A549 (cell line): ENCODE data around the gene KDM4E. TPM values are rescaled to one million over a fixed set of nuclear protein-coding genes. Genes with fewer than 3 reads are reported as not detected.
A peak's percentile ranks its signal among the peaks of the same experiment; 100 is the strongest.

Source experiments
- ATAC-seq, 2 experiments: fragments of 200-7000 bp in 1 of 2; fragments of >200 bp in 1 of 2; cut with Nextera tagmentation in 1 of 2; cut with Tn5 transposase in 1 of 2; 3 replicates each; pipeline versions ENCODE4 v1.8.0 to v1.9.1; 2018 to 2020; ENCODE audit warnings: mild to moderate bottlenecking in 1 of 2, moderate library complexity in 1 of 2
- CTCF ChIA-PET: fragments of 300-600 bp; sonication (Branson Sonifier 250); formaldehyde crosslinking; extraction: SDS; loops from one replicate; lab custom pipeline; 2021; ENCODE audit warnings: antibody characterized with exemption, inconsistent platforms; lab: Yijun Ruan, JAX
- POLR2A ChIA-PET: fragments of 350-600 bp; formaldehyde crosslinking; extraction: SDS; loops from one replicate; lab custom pipeline; 2021; ENCODE audit warnings: antibody characterized with exemption, inconsistent platforms; lab: Yijun Ruan, JAX
- DNase-seq, 2 experiments: peaks; one replicate each; pipeline versions ENCODE4 v3.0.0 to v3.0.0-alpha.2; 2011 to 2016; ENCODE audit warnings: low read depth in 1 of 2, low spot score in 1 of 2
- FAIRE-seq: peaks from 2 replicates; lab custom pipeline; 2011; peaks lifted over from hg19 to GRCh38; lab: Jason Lieb, UNC
- H3K27ac ChIP-seq, 2 experiments: fragments of >200 bp; sonication (Bioruptor Twin); formaldehyde crosslinking; 3 replicates each; pipeline ENCODE4 v1.5.1; 2016 to 2017
- H3K4me1 ChIP-seq: fragments of >200 bp; sonication (Bioruptor Twin); formaldehyde crosslinking; 3 replicates; pipeline ENCODE4 v1.6.1; 2016
- H3K4me2 ChIP-seq: fragments of >200 bp; sonication (Bioruptor Twin); formaldehyde crosslinking; 3 replicates; pipeline ENCODE4 v1.6.1; 2016
- H3K4me3 ChIP-seq: fragments of >200 bp; sonication (Bioruptor Twin); formaldehyde crosslinking; 3 replicates; pipeline ENCODE4 v1.5.1; 2016
- H3K9me3 ChIP-seq: fragments of >200 bp; sonication (Bioruptor Twin); formaldehyde crosslinking; 3 replicates; pipeline ENCODE4 v1.6.1; 2016
- BHLHE40 ChIP-seq: IDR thresholded peaks from 2 replicates; pipeline ENCODE4 v1.6.1; 2012; ENCODE audit warnings: low read depth, low read length, inconsistent platforms
- CBX8 ChIP-seq: fragments of 200-600 bp; sonication (generic); IDR thresholded peaks from 2 replicates; pipeline ENCODE4 v1.6.1; 2016
- CHD2 ChIP-seq: fragments of 150-350 bp; IDR thresholded peaks from 2 replicates; pipeline ENCODE4 v1.6.1; 2014; ENCODE audit warnings: low read length; ENCODE audit not compliant: partially characterized antibody
- EHF ChIP-seq: fragments of 250-450 bp; sonication (Bioruptor Pico); IDR thresholded peaks from 2 replicates; pipeline ENCODE4 v1.5.0; 2020; ENCODE audit warnings: mild to moderate bottlenecking
- EHMT2 ChIP-seq: fragments of 200-600 bp; sonication (generic); IDR thresholded peaks from 2 replicates; pipeline ENCODE4 v1.6.1; 2016; ENCODE audit warnings: antibody characterized with exemption, low read depth, mild to moderate bottlenecking, moderate library complexity
- EP300 ChIP-seq, 2 experiments: fragments of >200 bp; sonication (Bioruptor Twin); formaldehyde crosslinking; IDR thresholded peaks; 2 replicates in 1 of 2; 3 replicates in 1 of 2; pipeline ENCODE4 v1.6.1; 2016 to 2017
- FOSL2 ChIP-seq, 2 experiments: fragments of 450-650 bp in 1 of 2; fragments of >200 bp in 1 of 2; sonication (Bioruptor Twin) in 1 of 2; formaldehyde crosslinking; IDR thresholded peaks; 2 replicates each; pipeline versions ENCODE4 v1.5.0 to v1.6.1; 2016 to 2020; ENCODE audit warnings: mild to moderate bottlenecking in 1 of 2, moderate library complexity in 1 of 2
- HOXA7 ChIP-seq: fragments of 250-450 bp; sonication (Bioruptor Pico); IDR thresholded peaks from 2 replicates; pipeline ENCODE4 v1.5.0; 2020; ENCODE audit warnings: mild to moderate bottlenecking, moderate library complexity
- HOXB5 ChIP-seq: fragments of 250-450 bp; sonication (Bioruptor Pico); IDR thresholded peaks from 2 replicates; pipeline ENCODE4 v1.5.0; 2020; ENCODE audit warnings: mild to moderate bottlenecking, moderate library complexity
- JUN ChIP-seq, 2 experiments: fragments of >200 bp; sonication (Bioruptor Twin); formaldehyde crosslinking; IDR thresholded peaks; 2 replicates in 1 of 2; 3 replicates in 1 of 2; pipeline ENCODE4 v1.6.1; 2016 to 2017
- KDM5A ChIP-seq: fragments of 200-600 bp; sonication (generic); IDR thresholded peaks from 2 replicates; pipeline ENCODE4 v1.6.1; 2016; ENCODE audit warnings: antibody characterized with exemption, mild to moderate bottlenecking
- MAFK ChIP-seq: fragments of 450-650 bp; IDR thresholded peaks from 2 replicates; pipeline ENCODE4 v1.6.1; 2014; ENCODE audit not compliant: partially characterized antibody
- NFE2L2 ChIP-seq: fragments of 150-350 bp; conservative IDR thresholded peaks from 2 replicates; pipeline ENCODE4 v1.6.1; 2014; ENCODE audit warnings: low read length
- NPAS2 ChIP-seq: fragments of 250-450 bp; sonication (Bioruptor Pico); IDR thresholded peaks from 2 replicates; pipeline ENCODE4 v1.8.0; 2022; ENCODE audit warnings: mild to moderate bottlenecking, moderate library complexity, borderline replicate concordance
- NR3C1 ChIP-seq: fragments of >200 bp; sonication (Bioruptor Twin); formaldehyde crosslinking; IDR thresholded peaks from 3 replicates; pipeline ENCODE4 v1.6.1; 2017
- PHF8 ChIP-seq: fragments of 200-600 bp; sonication (generic); IDR thresholded peaks from 2 replicates; pipeline ENCODE4 v1.6.1; 2016; ENCODE audit warnings: low read depth, mild to moderate bottlenecking, antibody characterized with exemption, moderate library complexity, borderline replicate concordance
- POLR2A ChIP-seq: IDR thresholded peaks from 2 replicates; pipeline ENCODE4 v1.6.1; 2012; ENCODE audit warnings: mild to moderate bottlenecking, low read length
- POLR2AphosphoS2 ChIP-seq: conservative IDR thresholded peaks from 2 replicates; pipeline ENCODE4 v1.6.1; 2012; ENCODE audit warnings: low read length, improper control_type of control experiment, inconsistent platforms
- RCOR1 ChIP-seq: fragments of 150-350 bp; IDR thresholded peaks from 2 replicates; pipeline ENCODE4 v1.6.1; 2014; ENCODE audit warnings: antibody characterized with exemption, low read length, low read depth
- SMC3 ChIP-seq: fragments of >200 bp; sonication (Bioruptor Twin); formaldehyde crosslinking; IDR thresholded peaks from 3 replicates; pipeline ENCODE4 v1.6.1; 2018; ENCODE audit warnings: inconsistent platforms
- SREBF2 ChIP-seq: fragments of 450-650 bp; IDR thresholded peaks from 2 replicates; pipeline ENCODE4 v1.6.1; 2014; ENCODE audit warnings: mild to moderate bottlenecking, moderate library complexity
- ZFP36 ChIP-seq: fragments of 450-650 bp; IDR thresholded peaks from 2 replicates; pipeline ENCODE4 v1.6.1; 2014; ENCODE audit warnings: borderline replicate concordance; ENCODE audit not compliant: partially characterized antibody
- ZSCAN20 ChIP-seq: fragments of 250-450 bp; sonication (Bioruptor Pico); IDR thresholded peaks from 2 replicates; pipeline ENCODE4 v1.8.0; 2022; ENCODE audit warnings: mild to moderate bottlenecking, moderate library complexity
- WGBS: methylation state at CpG from one replicate; pipeline ENCODE4 v1.1.6; 2017; ENCODE audit errors: missing lambda C conversion rate; 5-methylcytosine and 5-hydroxymethylcytosine counted together
- polyA plus RNA-seq, 4 experiments: library from polyadenylated mRNA; depleted of rRNA in 3 of 4; stranded (reverse); fragments of >200 nt; fragmentation: RNase III in 1 of 4; extraction: RNeasy Plus Mini Kit Qiagen cat#74134 plus additional on column Dnase treatment in 1 of 4; gene quantifications; 2 replicates in 3 of 4; 3 replicates in 1 of 4; pipeline ENCODE4 v1.2.3, GENCODE V29; 2011 to 2017
- TF ChIP-seq, protein P1 (sequence below): fragments of >200 bp; sonication (Bioruptor Twin); formaldehyde crosslinking; IDR thresholded peaks from 2 replicates; pipeline ENCODE4 v1.6.1; 2016
- TF ChIP-seq, protein P2 (sequence below): IDR thresholded peaks from 2 replicates; pipeline ENCODE4 v1.6.1; 2012; ENCODE audit warnings: low read depth, borderline replicate concordance
- TF ChIP-seq, protein P3 (sequence below): IDR thresholded peaks from 2 replicates; pipeline ENCODE4 v1.6.1; 2012
- TF ChIP-seq, protein P4 (sequence below): fragments of >200 bp; sonication (Bioruptor Twin); formaldehyde crosslinking; IDR thresholded peaks from 3 replicates; pipeline ENCODE4 v1.6.1; 2016
- TF ChIP-seq, protein P5 (sequence below): fragments of 250-450 bp; sonication (Bioruptor Pico); IDR thresholded peaks from 2 replicates; pipeline ENCODE4 v1.5.0; 2021; ENCODE audit warnings: mild to moderate bottlenecking, moderate library complexity, borderline replicate concordance

KDM4E gene
- polyA plus RNA-seq, 2 of the 4 experiments (the other 2 are of a cell fraction), result not detected

DNA sequence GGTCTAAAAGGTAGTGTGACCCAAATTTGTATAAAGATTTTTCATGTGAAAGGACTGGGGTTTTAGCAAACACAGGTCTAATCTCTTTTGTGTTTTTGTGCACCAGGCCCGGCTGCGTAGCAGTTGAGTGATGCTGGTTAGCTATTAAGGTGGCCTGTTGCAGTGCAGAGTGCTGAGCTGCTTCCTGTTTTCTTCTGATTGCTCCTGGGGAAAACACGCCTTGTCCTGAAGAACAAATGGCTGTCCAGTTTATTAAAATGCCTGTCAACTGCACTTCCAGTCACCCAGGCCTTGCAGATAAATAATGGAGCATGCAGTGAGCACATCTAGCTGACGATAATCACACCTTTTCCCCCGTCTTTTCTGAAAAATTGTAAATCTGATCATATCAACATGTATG is 43.5 kb downstream of the KDM4E start:
- ChIA-PET POLR2A (interaction anchor here (0.6 to 3.0 kb wide), 5 partner anchors 12 to 1397 kb away, joined by 3 to 29 read pairs (median 7); partner anchors contain the start of genes CWC15, ENDOD1 and KDM4D), CTCF (interaction anchor here (1.1 to 2.9 kb wide), 7 partner anchors 10 to 700 kb away, joined by 3 to 17 read pairs (median 4); no protein-coding TSS in a partner anchor)
- TF ChIP-seq MAFK, result no peak
- TF ChIP-seq FOSL2 (IDR thresholded peaks at IDR 0.05), result no peak
- no peak for TF ChIP-seq FOSL2 (CRISPR knock-in tag; IDR thresholded peaks at IDR 0.05)
- TF ChIP-seq SMC3, result no peak
- TF ChIP-seq, protein P1, sequence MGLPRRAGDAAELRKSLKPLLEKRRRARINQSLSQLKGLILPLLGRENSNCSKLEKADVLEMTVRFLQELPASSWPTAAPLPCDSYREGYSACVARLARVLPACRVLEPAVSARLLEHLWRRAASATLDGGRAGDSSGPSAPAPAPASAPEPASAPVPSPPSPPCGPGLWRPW, result no peak
- 0 out of 5 replicates have a peak, but pooled peaks of 1 of the 2 experiments have one; percentile 17 for TF ChIP-seq JUN (IDR thresholded peaks at IDR 0.05)
- no peak for TF ChIP-seq POLR2AphosphoS2
- TF ChIP-seq, protein P2, sequence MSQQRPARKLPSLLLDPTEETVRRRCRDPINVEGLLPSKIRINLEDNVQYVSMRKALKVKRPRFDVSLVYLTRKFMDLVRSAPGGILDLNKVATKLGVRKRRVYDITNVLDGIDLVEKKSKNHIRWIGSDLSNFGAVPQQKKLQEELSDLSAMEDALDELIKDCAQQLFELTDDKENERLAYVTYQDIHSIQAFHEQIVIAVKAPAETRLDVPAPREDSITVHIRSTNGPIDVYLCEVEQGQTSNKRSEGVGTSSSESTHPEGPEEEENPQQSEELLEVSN, result peak; percentile 75; the same call in 1 of the 2 replicates
- TF ChIP-seq POLR2A, result peak; percentile 29; the same call in 1 of the 2 replicates
- no peak for TF ChIP-seq EHMT2
- TF ChIP-seq, protein P3, sequence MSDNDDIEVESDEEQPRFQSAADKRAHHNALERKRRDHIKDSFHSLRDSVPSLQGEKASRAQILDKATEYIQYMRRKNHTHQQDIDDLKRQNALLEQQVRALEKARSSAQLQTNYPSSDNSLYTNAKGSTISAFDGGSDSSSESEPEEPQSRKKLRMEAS, result peak; percentile 72
- 0 out of 2 replicates have a peak, but pooled peaks have one; percentile 33 for TF ChIP-seq PHF8
- TF ChIP-seq, protein P4, sequence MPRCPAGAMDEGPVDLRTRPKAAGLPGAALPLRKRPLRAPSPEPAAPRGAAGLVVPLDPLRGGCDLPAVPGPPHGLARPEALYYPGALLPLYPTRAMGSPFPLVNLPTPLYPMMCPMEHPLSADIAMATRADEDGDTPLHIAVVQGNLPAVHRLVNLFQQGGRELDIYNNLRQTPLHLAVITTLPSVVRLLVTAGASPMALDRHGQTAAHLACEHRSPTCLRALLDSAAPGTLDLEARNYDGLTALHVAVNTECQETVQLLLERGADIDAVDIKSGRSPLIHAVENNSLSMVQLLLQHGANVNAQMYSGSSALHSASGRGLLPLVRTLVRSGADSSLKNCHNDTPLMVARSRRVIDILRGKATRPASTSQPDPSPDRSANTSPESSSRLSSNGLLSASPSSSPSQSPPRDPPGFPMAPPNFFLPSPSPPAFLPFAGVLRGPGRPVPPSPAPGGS, result peak; percentile 21; the same call in 1 of the 3 replicates
- peak overlapping the region; percentile 89 for H3K4me2 ChIP-seq
- WGBS, result 0% methylated on average over 5 of the region's 5 CpGs
- FAIRE-seq (no peak), ATAC-seq (peak; percentile 79 to 87), DNase-seq (peak; percentile 53 to 93)
- no peaks in the 10 kb centered on the region for H3K9me3 ChIP-seq
- H3K27ac ChIP-seq, result peak overlapping the region; percentile 83 to 98
- H3K4me1 ChIP-seq, result peaks cover 9% of the 10 kb centered on the region; the same call in 2 of the 3 replicates
- peak overlapping the region; percentile 69 for H3K4me3 ChIP-seq

DNA sequence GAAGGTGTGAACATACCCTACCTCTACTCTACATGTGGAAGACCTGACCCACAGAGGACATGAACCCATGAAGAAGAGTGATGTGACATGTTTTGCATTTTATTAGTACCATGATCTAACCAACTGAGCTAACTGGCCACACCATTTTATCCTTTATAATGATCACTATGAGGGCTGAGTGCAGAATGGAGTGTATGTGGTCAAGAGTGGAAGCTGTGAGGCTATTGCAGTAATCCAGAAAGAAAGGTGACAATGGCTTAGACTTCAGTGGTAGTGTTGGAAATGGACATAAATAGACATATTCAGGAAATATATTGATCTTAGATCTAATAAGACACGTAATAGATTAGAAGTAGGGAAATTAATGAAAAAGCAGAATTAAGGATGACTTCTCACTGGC is 45.4 kb downstream of the KDM4E start:
- Histone ChIP-seq H3K4me2 (no peak overlapping the region), H3K4me1 (peaks cover 9% of the 10 kb centered on the region; the same call in 2 of the 3 replicates), H3K9me3 (no peaks in the 10 kb centered on the region), H3K4me3 (no peak overlapping the region), H3K27ac (no peak overlapping the region)
- 94% methylated on average over 1 of the region's 1 CpG for WGBS
- TF ChIP-seq KDM5A, result no peak
- no peak for TF ChIP-seq PHF8
- no peak for TF ChIP-seq HOXB5
- TF ChIP-seq BHLHE40, result no peak
- TF ChIP-seq ZSCAN20 (CRISPR knock-in tag), result no peak
- no peak for TF ChIP-seq EP300 (IDR thresholded peaks at IDR 0.05)
- no peak for ATAC-seq
- ChIA-PET CTCF (interaction anchor here (0.5 to 2.3 kb wide), 11 partner anchors 8 to 740 kb away, joined by 3 to 8 read pairs (median 4); no protein-coding TSS in a partner anchor), POLR2A (no interaction called here)
- DNase-seq, result no peak
- FAIRE-seq, result no peak

DNA sequence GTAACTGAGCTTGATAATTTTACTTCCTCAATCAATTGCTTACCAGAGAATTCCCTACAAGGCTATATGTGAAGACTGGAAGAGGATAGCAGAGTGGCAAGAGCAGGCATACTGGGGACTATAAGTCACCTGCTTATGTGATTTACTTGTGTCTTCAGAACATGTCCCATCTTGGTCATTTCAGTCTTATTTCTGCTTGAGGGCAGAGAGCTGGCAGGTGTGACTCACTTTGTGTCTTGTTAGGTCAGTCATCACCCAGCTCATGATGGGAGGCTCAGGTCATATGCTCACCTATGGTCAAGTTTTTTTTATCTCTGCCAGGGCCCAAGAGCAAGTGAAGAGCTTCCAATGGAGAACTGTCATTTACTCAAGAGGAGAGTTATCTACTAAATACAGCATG is 47.9 kb downstream of the KDM4E start:
- ChIA-PET CTCF (interaction anchor here (0.9 to 1.6 kb wide), 4 partner anchors 13 to 692 kb away, joined by 3 to 7 read pairs (median 3); partner anchors contain the start of gene ENDOD1), POLR2A (interaction anchor here (1.4 kb wide), 1 partner anchor 17 kb away, joined by 6 read pairs; the partner anchor contains the start of gene ENDOD1)
- Histone ChIP-seq H3K4me1 (peaks cover 16% of the 10 kb centered on the region; the same call in 2 of the 3 replicates), H3K9me3 (no peaks in the 10 kb centered on the region), H3K4me2 (no peak overlapping the region), H3K27ac (no peak overlapping the region), H3K4me3 (no peak overlapping the region)
- FAIRE-seq (no peak), ATAC-seq (no peak), DNase-seq (no peak)
- no peak for TF ChIP-seq EHF (CRISPR knock-in tag)
- TF ChIP-seq, protein P5, sequence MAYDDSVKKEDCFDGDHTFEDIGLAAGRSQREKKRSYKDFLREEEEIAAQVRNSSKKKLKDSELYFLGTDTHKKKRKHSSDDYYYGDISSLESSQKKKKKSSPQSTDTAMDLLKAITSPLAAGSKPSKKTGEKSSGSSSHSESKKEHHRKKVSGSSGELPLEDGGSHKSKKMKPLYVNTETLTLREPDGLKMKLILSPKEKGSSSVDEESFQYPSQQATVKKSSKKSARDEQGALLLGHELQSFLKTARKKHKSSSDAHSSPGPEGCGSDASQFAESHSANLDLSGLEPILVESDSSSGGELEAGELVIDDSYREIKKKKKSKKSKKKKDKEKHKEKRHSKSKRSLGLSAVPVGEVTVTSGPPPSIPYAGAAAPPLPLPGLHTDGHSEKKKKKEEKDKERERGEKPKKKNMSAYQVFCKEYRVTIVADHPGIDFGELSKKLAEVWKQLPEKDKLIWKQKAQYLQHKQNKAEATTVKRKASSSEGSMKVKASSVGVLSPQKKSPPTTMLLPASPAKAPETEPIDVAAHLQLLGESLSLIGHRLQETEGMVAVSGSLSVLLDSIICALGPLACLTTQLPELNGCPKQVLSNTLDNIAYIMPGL (CRISPR knock-in tag), result no peak
- TF ChIP-seq SREBF2, result no peak
- no peak for TF ChIP-seq EHMT2
- no peak for TF ChIP-seq NFE2L2
- TF ChIP-seq KDM5A, result no peak
- no peak for TF ChIP-seq CBX8
- TF ChIP-seq CHD2, result no peak
- TF ChIP-seq HOXA7 (CRISPR knock-in tag), result no peak
- no peak for TF ChIP-seq SMC3
- no peak for TF ChIP-seq ZSCAN20 (CRISPR knock-in tag)
- no peak for TF ChIP-seq NPAS2 (CRISPR knock-in tag)
- TF ChIP-seq RCOR1, result no peak
- TF ChIP-seq NR3C1, result no peak
- no peak for TF ChIP-seq ZFP36
